ENCODE results near the gene CCDC24.

The CCDC24 gene

GRCh38 chr1:43991476-43992231 is at the start of gene CCDC24:
TSS of gene CCDC24 (plus strand) at chr1:43991599. CDS start at chr1:43991879, 280 bp downstream.
- peak; percentile 83 for DNase-seq

- no peak for DNase-seq
Measured at GRCh38 chr1:43942411-43942810, 49.0 kb upstream of the CCDC24 start.

- DNase-seq: no peak
Measured at GRCh38 chr1:43944860-43945259, 46.5 kb upstream of the CCDC24 start.

- DNase-seq: no peak
Measured at GRCh38 chr1:43945674-43946235, 45.6 kb upstream of the CCDC24 start.

- peak; percentile 94 for DNase-seq
Measured at GRCh38 chr1:43946236-43947060, 45.0 kb upstream of the CCDC24 start, which contains the start of gene IPO13. TSS of gene IPO13 (plus strand) at chr1:43946950. CDS start at chr1:43947601, 651 bp downstream.

GRCh38 chr1:43947061-43947873 is 44.1 kb upstream of the CCDC24 start:
- no peak for DNase-seq

- DNase-seq: no peak
Measured at GRCh38 chr1:43947874-43948437, 43.4 kb upstream of the CCDC24 start.

GRCh38 chr1:43949678-43950077 is 41.7 kb upstream of the CCDC24 start:
- no peak for DNase-seq

GRCh38 chr1:43951021-43951985 is 40.1 kb upstream of the CCDC24 start:
- no peak for DNase-seq

GRCh38 chr1:43952731-43953346 is 38.6 kb upstream of the CCDC24 start:
- DNase-seq: no peak

- no peak for DNase-seq
Measured at GRCh38 chr1:43953361-43953760, 38.0 kb upstream of the CCDC24 start.

GRCh38 chr1:43954036-43954435 is 37.4 kb upstream of the CCDC24 start:
- no peak for DNase-seq

- DNase-seq: no peak
Measured at GRCh38 chr1:43956234-43956633, 35.2 kb upstream of the CCDC24 start.

- no peak for DNase-seq
Measured at GRCh38 chr1:43957407-43958040, 33.9 kb upstream of the CCDC24 start.

- DNase-seq: no peak
Measured at GRCh38 chr1:43958351-43959255, 32.8 kb upstream of the CCDC24 start.

GRCh38 chr1:43960798-43961197 is 30.6 kb upstream of the CCDC24 start:
- no peak for DNase-seq

GRCh38 chr1:43961692-43962091 is 29.7 kb upstream of the CCDC24 start:
- no peak for DNase-seq

- no peak for DNase-seq
Measured at GRCh38 chr1:43962324-43962723, 29.1 kb upstream of the CCDC24 start.

- DNase-seq: no peak
Measured at GRCh38 chr1:43963006-43963405, 28.4 kb upstream of the CCDC24 start.
